HG03039 (cell line): ENCODE measurements around the gene C3orf18.

Experiments used
- ATAC-seq: cut with Tn5 transposase; IDR thresholded peaks from one replicate; pipeline ENCODE4 v1.9.1; 2021; ENCODE audit warnings: mild to moderate bottlenecking, moderate library complexity; ENCODE audit not compliant: unreplicated experiment

Gene C3orf18

GRCh38 chr3:50604110-50604621, 36.6 kb upstream of the C3orf18 start:
- no peak for ATAC-seq

GRCh38 chr3:50603261-50604109, 35.9 kb upstream of the C3orf18 start:
- ATAC-seq, result no peak

- ATAC-seq, result no peak
Observed at GRCh38 chr3:50602595-50603191, 35.1 kb upstream of the C3orf18 start.

- no peak for ATAC-seq
Observed at GRCh38 chr3:50600841-50601591, 33.5 kb upstream of the C3orf18 start.

- no peak for ATAC-seq
Observed at GRCh38 chr3:50600141-50600753, 32.7 kb upstream of the C3orf18 start.

- no peak for ATAC-seq
Observed at GRCh38 chr3:50599716-50600118, 32.2 kb upstream of the C3orf18 start.

GRCh38 chr3:50599115-50599715, 31.7 kb upstream of the C3orf18 start:
- ATAC-seq, result no peak

- no peak for ATAC-seq
Observed at GRCh38 chr3:50594253-50594785, 26.8 kb upstream of the C3orf18 start.

- no peak for ATAC-seq
Observed at GRCh38 chr3:50592568-50592967, 25.0 kb upstream of the C3orf18 start.

GRCh38 chr3:50591196-50591741, 23.7 kb upstream of the C3orf18 start:
- no peak for ATAC-seq

GRCh38 chr3:50588759-50589433, 21.3 kb upstream of the C3orf18 start:
- no peak for ATAC-seq

- no peak for ATAC-seq
Observed at GRCh38 chr3:50587806-50588758, 20.5 kb upstream of the C3orf18 start.

GRCh38 chr3:50587373-50587772, 19.8 kb upstream of the C3orf18 start:
- no peak for ATAC-seq

GRCh38 chr3:50586763-50587070, 19.2 kb upstream of the C3orf18 start:
- no peak for ATAC-seq

GRCh38 chr3:50585919-50586762, 18.6 kb upstream of the C3orf18 start:
- no peak for ATAC-seq

GRCh38 chr3:50584391-50584790, 16.8 kb upstream of the C3orf18 start:
- ATAC-seq, result no peak

- ATAC-seq, result no peak
Observed at GRCh38 chr3:50583897-50584296, 16.4 kb upstream of the C3orf18 start.

GRCh38 chr3:50582083-50582482, 14.5 kb upstream of the C3orf18 start:
- no peak for ATAC-seq
